ENCODE results near the gene CCDC178.

Gene CCDC178

GRCh38 chr18:33076601-33077000 lies 363.9 kb downstream of the CCDC178 start:
- TF ChIP-seq CTCF (IDR thresholded peaks at IDR 0.05; ENCODE audit: low read depth, low read length), result no peak
- H3K4me3 ChIP-seq (ENCODE audit: low read depth, low read length), result no peak overlapping the region

GRCh38 chr18:33074125-33074524 lies 366.4 kb downstream of the CCDC178 start:
- TF ChIP-seq CTCF (IDR thresholded peaks at IDR 0.05; ENCODE audit: low read depth, low read length), result no peak
- no peak overlapping the region for H3K4me3 ChIP-seq (ENCODE audit: low read depth, low read length)

GRCh38 chr18:33062834-33063364 lies 377.6 kb downstream of the CCDC178 start:
- no peak for TF ChIP-seq CTCF (IDR thresholded peaks at IDR 0.05; ENCODE audit: low read depth, low read length)

GRCh38 chr18:33052886-33053285 lies 387.6 kb downstream of the CCDC178 start:
- no peak for TF ChIP-seq CTCF (IDR thresholded peaks at IDR 0.05; ENCODE audit: low read depth, low read length)
- H3K4me3 ChIP-seq (ENCODE audit: low read depth, low read length), result no peak overlapping the region

More at GRCh38 chr18:33062834-33063364, 377.6 kb downstream of the CCDC178 start:
- no peak overlapping the region for H3K4me3 ChIP-seq (ENCODE audit: low read depth, low read length)

GRCh38 chr18:33051407-33051806 lies 389.1 kb downstream of the CCDC178 start:
- no peak overlapping the region for H3K4me3 ChIP-seq (ENCODE audit: low read depth, low read length)
- TF ChIP-seq CTCF (IDR thresholded peaks at IDR 0.05; ENCODE audit: low read depth, low read length), result no peak

- TF ChIP-seq CTCF (IDR thresholded peaks at IDR 0.05; ENCODE audit: low read depth, low read length), result no peak
Measured at GRCh38 chr18:33040213-33040612, 400.3 kb downstream of the CCDC178 start.

GRCh38 chr18:33034945-33035344 lies 405.6 kb downstream of the CCDC178 start:
- H3K4me3 ChIP-seq (ENCODE audit: low read depth, low read length), result no peak overlapping the region
- TF ChIP-seq CTCF (IDR thresholded peaks at IDR 0.05; ENCODE audit: low read depth, low read length), result no peak

More at GRCh38 chr18:33040213-33040612, 400.3 kb downstream of the CCDC178 start:
- no peak overlapping the region for H3K4me3 ChIP-seq (ENCODE audit: low read depth, low read length)

All from WI38 (cell line).